ENCODE data around the gene LEPROT. TPM values are rescaled to one million over a fixed set of nuclear protein-coding genes. Genes with fewer than 3 reads are reported as not detected.

Gene LEPROT
- total RNA-seq, 2 experiments from 2014 or later: 11.3 to 12.6 TPM

DNA sequence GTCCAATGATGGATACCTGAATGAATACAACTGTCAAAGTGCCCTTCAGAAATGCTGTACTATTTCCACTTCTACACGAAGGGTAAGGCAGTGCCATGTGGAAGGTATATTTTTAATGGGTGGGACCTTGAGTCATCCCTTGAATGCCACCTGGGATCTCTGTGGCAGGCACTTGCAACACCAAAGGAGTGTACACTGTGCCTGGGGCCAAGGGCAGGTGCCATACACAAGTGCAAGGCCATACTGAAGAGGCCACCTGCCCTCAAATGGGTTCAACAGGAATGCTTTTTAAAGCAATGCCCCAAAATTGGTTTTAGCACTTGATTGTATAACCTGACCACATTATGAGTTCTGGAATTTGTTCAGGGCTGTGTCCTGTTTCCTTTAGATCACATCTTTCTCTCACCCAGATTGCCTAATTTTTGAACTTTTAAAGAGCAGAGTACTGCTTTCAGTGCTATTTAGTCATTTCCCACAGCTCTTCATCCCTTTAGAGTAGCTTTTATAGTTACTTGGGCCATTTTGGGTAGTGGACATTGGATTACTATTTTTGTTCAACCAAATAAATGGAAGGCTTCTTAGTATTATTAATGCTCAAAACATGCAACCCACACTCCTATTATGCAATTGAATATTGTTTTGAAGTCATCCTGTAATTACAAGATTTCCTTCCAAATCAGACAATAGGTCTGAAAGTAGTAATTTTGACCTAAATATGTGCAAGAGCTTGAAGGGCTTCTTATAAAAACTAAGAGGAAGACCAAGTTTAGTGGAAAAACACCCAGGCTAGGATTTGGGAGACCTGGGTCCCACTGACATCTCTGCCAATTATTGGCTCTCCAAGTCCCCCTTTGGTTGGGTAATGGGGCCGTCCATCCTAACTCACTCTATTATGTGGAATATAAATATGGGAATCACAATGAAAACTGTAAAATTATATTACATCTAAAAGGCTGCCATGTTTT, 57.2 kb downstream of the LEPROT start:
- Mint-ChIP-seq H3K9me3 (no peaks in the 10 kb centered on the region), H3K27me3 (no peaks in the 10 kb centered on the region), H3K27ac (no peak overlapping the region), H3K4me3 (no peak overlapping the region), H3K4me1 (ENCODE audit: low read depth) (no peaks in the 10 kb centered on the region), H3K36me3 (ENCODE audit: low read depth) (no peaks in the 10 kb centered on the region)
- intact Hi-C loops (cut with micrococcal nuclease): no loop called here
- CTCF ChIA-PET: interaction anchor here (1.5 kb wide), 1 partner anchor 10 kb away, joined by 3 read pairs; no protein-coding TSS in a partner anchor
- TF ChIP-seq, protein P1, sequence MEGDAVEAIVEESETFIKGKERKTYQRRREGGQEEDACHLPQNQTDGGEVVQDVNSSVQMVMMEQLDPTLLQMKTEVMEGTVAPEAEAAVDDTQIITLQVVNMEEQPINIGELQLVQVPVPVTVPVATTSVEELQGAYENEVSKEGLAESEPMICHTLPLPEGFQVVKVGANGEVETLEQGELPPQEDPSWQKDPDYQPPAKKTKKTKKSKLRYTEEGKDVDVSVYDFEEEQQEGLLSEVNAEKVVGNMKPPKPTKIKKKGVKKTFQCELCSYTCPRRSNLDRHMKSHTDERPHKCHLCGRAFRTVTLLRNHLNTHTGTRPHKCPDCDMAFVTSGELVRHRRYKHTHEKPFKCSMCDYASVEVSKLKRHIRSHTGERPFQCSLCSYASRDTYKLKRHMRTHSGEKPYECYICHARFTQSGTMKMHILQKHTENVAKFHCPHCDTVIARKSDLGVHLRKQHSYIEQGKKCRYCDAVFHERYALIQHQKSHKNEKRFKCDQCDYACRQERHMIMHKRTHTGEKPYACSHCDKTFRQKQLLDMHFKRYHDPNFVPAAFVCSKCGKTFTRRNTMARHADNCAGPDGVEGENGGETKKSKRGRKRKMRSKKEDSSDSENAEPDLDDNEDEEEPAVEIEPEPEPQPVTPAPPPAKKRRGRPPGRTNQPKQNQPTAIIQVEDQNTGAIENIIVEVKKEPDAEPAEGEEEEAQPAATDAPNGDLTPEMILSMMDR (IDR thresholded peaks at IDR 0.05): no peak
- ATAC-seq: no peak
- DNase-seq: no peak
- POLR2A ChIA-PET: interaction anchor here (0.6 kb wide), 1 partner anchor 304 kb away, joined by 3 read pairs; no protein-coding TSS in a partner anchor

DNA sequence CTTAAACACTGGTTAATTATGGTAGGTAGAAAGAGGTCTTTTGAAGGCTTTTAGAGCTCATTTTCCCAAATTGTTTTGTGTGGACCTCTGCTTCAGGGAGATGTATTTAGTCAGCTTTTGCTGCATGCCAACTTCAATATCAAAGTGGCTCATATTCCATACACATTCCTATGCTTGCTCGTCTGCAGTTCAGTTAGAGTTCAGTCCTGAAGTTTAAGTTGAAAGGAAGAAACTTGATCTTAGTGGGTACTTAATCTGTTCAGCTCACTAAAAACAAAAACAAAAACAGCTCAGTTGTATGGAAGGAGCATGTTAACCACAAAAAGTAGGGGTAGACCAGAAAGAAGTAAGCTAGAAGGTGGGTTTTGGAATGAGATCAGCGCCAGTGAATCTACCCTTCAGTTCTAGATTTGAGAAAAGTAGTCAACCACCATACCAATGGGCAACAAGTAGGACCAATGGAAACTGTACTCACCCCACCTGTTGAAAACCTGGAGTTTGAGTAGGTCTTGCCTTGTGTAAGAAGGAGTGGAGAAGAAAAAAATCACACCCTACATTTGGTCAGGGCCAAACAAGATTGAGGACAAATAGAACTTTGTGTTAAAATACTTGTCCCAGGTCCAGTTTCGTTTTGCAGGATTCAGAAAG, 58.0 kb downstream of the LEPROT start:
- no peak overlapping the region for H3K4me3 Mint-ChIP-seq
- H3K27ac Mint-ChIP-seq: no peak overlapping the region
- TF ChIP-seq, protein P1 (IDR thresholded peaks at IDR 0.05): no peak
- intact Hi-C loops (cut with micrococcal nuclease): no loop called here
- H3K27me3 Mint-ChIP-seq: no peaks in the 10 kb centered on the region
- no peaks in the 10 kb centered on the region for H3K9me3 Mint-ChIP-seq
- DNase-seq (no peak), ATAC-seq (no peak)
- ChIA-PET CTCF (no interaction called here), POLR2A (no interaction called here)
- no peaks in the 10 kb centered on the region for H3K36me3 Mint-ChIP-seq (ENCODE audit: low read depth)
- H3K4me1 Mint-ChIP-seq (ENCODE audit: low read depth): no peaks in the 10 kb centered on the region

DNA sequence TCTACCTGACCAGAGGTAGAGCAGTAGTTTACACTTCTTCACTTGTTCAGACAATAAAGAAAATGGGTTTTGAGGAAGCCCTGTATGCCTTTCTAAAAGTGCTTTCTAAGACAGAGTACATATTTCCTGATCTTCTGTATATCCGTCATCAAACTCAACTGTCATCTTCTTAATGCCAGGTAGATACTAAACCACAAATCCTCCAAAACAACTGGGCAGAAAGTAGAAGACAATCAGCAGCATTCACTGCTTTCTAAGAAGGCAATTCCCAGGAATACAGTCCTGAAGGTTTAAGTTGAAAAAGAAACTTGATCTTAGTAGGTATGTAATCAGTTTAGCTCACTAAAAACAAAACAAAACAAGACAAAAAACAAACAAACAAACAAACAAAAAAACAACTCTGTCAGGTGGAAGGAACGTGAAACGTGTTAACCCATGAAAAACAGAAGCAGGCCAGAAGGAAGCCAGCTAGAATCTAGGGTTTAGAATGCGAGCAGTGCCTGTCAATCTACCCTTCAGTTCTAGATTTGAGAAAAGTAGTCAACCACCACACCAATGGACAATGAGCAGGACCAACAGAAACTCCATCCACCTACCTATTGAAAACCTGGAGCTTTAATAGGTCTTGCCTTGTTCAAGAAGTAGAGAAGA, 59.2 kb downstream of the LEPROT start:
- ChIA-PET POLR2A (no interaction called here), CTCF (interaction anchor here (1.7 kb wide), 1 partner anchor 243 kb away, joined by 4 read pairs; no protein-coding TSS in a partner anchor)
- no peaks in the 10 kb centered on the region for H3K27me3 Mint-ChIP-seq

DNA sequence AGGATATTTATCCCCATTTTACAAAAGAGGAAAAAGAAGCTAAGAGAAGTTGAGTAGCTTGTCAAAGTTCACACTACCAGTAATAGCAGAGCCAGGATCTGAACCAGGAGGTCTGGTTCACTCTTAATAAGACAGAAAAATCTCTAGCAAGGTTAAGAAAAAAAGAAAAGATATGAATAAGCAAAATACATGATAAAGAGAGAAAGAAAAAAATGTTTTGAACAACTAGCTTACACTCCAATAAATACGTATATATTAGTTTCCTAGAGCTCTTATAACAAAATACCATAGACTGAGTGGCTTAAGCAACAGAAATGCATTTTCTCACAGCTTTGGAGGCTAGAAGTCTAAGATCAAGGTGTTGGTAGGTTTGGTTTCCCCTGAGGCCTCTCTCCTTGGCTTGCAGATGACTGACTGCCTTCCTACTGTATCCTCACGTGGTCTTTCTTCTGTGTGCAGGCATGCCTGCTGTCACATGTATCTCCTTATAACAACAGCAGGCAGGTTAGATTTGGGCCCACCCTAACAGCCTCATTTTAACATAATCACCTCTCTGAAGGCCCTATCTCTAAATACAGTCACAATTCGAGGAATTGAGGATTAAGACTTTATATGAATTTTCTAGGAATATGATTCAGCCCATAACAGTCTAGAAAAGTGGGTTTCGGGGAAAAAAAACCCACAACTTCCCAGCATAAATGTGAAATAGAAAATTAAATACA, 60.4 kb downstream of the LEPROT start:
- Mint-ChIP-seq H3K4me3 (no peak overlapping the region), H3K4me1 (ENCODE audit: low read depth) (no peaks in the 10 kb centered on the region), H3K9me3 (no peaks in the 10 kb centered on the region), H3K36me3 (ENCODE audit: low read depth) (no peaks in the 10 kb centered on the region), H3K27ac (no peak overlapping the region), H3K27me3 (no peaks in the 10 kb centered on the region)
- ChIA-PET POLR2A (no interaction called here), CTCF (interaction anchor here (1.7 kb wide), 1 partner anchor 244 kb away, joined by 4 read pairs; no protein-coding TSS in a partner anchor)
- TF ChIP-seq, protein P1 (IDR thresholded peaks at IDR 0.05): no peak
- DNase-seq: peak; percentile 20
- intact Hi-C loops (cut with micrococcal nuclease): no loop called here
- peak; percentile 39 for ATAC-seq

More for the DNA sequence above, 59.2 kb downstream of the LEPROT start:
- no peaks in the 10 kb centered on the region for H3K4me1 Mint-ChIP-seq (ENCODE audit: low read depth)
- intact Hi-C loops (cut with micrococcal nuclease): no loop called here
- DNase-seq: no peak
- no peak overlapping the region for H3K4me3 Mint-ChIP-seq
- H3K27ac Mint-ChIP-seq: no peak overlapping the region
- TF ChIP-seq, protein P1 (IDR thresholded peaks at IDR 0.05): no peak
- H3K9me3 Mint-ChIP-seq: no peaks in the 10 kb centered on the region
- no peaks in the 10 kb centered on the region for H3K36me3 Mint-ChIP-seq (ENCODE audit: low read depth)
- no peak for ATAC-seq

Data from activated CD8-positive, alpha-beta T cell treated with anti-CD3 and anti-CD28 coated beads for 36 hours (primary cell).